HCT116 (cell line): ENCODE results near the gene SLC5A4. TPM values are rescaled to one million over a fixed set of nuclear protein-coding genes. Genes with fewer than 3 reads are reported as not detected.

Experiments used
- ATAC-seq: fragments of 200-7000 bp; cut with Tn5 transposase; 2 replicates; pipeline ENCODE4 v1.9.1; 2020; ENCODE audit warnings: mild to moderate bottlenecking, moderate library complexity
- BruUV-seq: library from RNA; stranded (reverse); fragments of 400-500 nt; replicated peaks from 2 replicates; lab custom pipeline; 2021; lab: Mats Ljungman, UMichigan
- CTCF ChIA-PET: fragments of 300-600 bp; sonication (Branson Sonifier 250); formaldehyde crosslinking; loops from one replicate; lab custom pipeline; 2021; ENCODE audit warnings: antibody characterized with exemption; lab: Charles Lee
- POLR2A ChIA-PET: fragments of 300-600, 350-600 bp; sonication (Branson Sonifier 250); formaldehyde crosslinking; loops from one replicate; lab custom pipeline; 2021; ENCODE audit warnings: antibody characterized with exemption; lab: Charles Lee
- RAD21 ChIA-PET, 2 experiments: fragments of 300-600 bp; sonication (Branson Sonifier 250); formaldehyde crosslinking; loops; one replicate each; lab custom pipeline; 2023; ENCODE audit warnings: low total read pairs in 2 of 2; ENCODE audit not compliant: uncharacterized antibody in 2 of 2, unreplicated experiment in 2 of 2, low non-redundant PET in 1 of 2; lab: Charles Lee
- DNase-seq: peaks from one replicate; pipeline ENCODE4 v3.0.0-alpha.2; 2010; ENCODE audit warnings: low read depth, low spot score
- H2AFZ ChIP-seq: fragments of 200-600 bp; shearing (Covaris generic), sonication (generic); 2 replicates; pipeline ENCODE4 v1.6.1; 2017; ENCODE audit warnings: low read depth, mixed run types, mixed read lengths, antibody characterized with exemption, low read length; ENCODE audit not compliant: poor library complexity, severe bottlenecking
- H3K27ac ChIP-seq: 2 replicates; pipeline ENCODE4 v1.5.1; 2012; ENCODE audit warnings: low read depth, low read length
- H3K27me3 ChIP-seq: fragments of 200-600 bp; sonication (generic); 2 replicates; pipeline ENCODE4 v1.6.1; 2016; ENCODE audit warnings: mixed run types, low read length, mixed read lengths; ENCODE audit not compliant: insufficient read depth
- H3K36me3 ChIP-seq, 2 experiments: fragments of 200-500 bp in 1 of 2; fragments of 200-600 bp in 1 of 2; sonication (Bioruptor generic) in 1 of 2; sonication (generic) in 1 of 2; 2 replicates each; pipeline versions ENCODE4 v1.5.1 to v1.6.1; 2014 to 2016; ENCODE audit warnings: low read length in 2 of 2, inconsistent platforms in 1 of 2, mixed read lengths in 1 of 2, mixed run types in 1 of 2; ENCODE audit not compliant: insufficient read depth in 2 of 2, control insufficient read depth in 1 of 2
- H3K4me1 ChIP-seq, 2 experiments: fragments of 200-600 bp in 1 of 2; sonication (generic) in 1 of 2; 2 replicates each; pipeline versions ENCODE4 v1.5.1 to v1.6.1; 2012 to 2017; ENCODE audit warnings: low read length in 2 of 2, inconsistent platforms in 1 of 2, mild to moderate bottlenecking in 1 of 2, mixed read lengths in 1 of 2, mixed run types in 1 of 2, moderate library complexity in 1 of 2; ENCODE audit not compliant: insufficient read depth in 2 of 2, control insufficient read depth in 1 of 2
- H3K4me2 ChIP-seq: fragments of 200-600 bp; sonication (generic); 2 replicates; pipeline ENCODE4 v1.6.1; 2017; ENCODE audit warnings: mixed run types, low read length, mixed read lengths
- H3K4me3 ChIP-seq, 2 experiments: fragments of 200-600 bp in 1 of 2; sonication (generic) in 1 of 2; replicated peaks in 1 of 2; 2 replicates each; pipeline ENCODE4 v1.5.1; 2011 to 2016; ENCODE audit warnings: low read length in 2 of 2, control low read depth in 1 of 2, low read depth in 1 of 2, mild to moderate bottlenecking in 1 of 2, mixed read lengths in 1 of 2, mixed run types in 1 of 2
- H3K79me2 ChIP-seq: fragments of 200-600 bp; sonication (generic); 2 replicates; pipeline ENCODE4 v1.6.1; 2017; ENCODE audit warnings: mild to moderate bottlenecking, mixed run types, low read length, moderate library complexity, mixed read lengths; ENCODE audit not compliant: insufficient read depth
- H3K9ac ChIP-seq: fragments of 200-600 bp; sonication (generic); 2 replicates; pipeline ENCODE4 v1.6.1; 2016; ENCODE audit warnings: low read length, mixed read lengths
- H3K9me2 ChIP-seq: fragments of 200-600 bp; sonication (generic), shearing (Covaris generic); 2 replicates; pipeline ENCODE4 v1.6.1; 2017; ENCODE audit warnings: mixed run types, mild to moderate bottlenecking, moderate library complexity; ENCODE audit not compliant: insufficient read depth
- H3K9me3 ChIP-seq, 2 experiments: fragments of 200-500 bp in 1 of 2; fragments of 200-600 bp in 1 of 2; sonication (Bioruptor generic) in 1 of 2; sonication (generic) in 1 of 2; 2 replicates each; pipeline ENCODE4 v1.6.1; 2014 to 2017; ENCODE audit warnings: low read length in 2 of 2, mixed read lengths in 2 of 2, inconsistent platforms in 1 of 2, low read depth in 1 of 2, mild to moderate bottlenecking in 1 of 2, mixed run types in 1 of 2, moderate library complexity in 1 of 2; ENCODE audit not compliant: control insufficient read depth in 1 of 2, insufficient read depth in 1 of 2
- H4K20me1 ChIP-seq: fragments of 200-600 bp; sonication (generic), shearing (Covaris generic); 2 replicates; pipeline ENCODE4 v1.6.1; 2017; ENCODE audit warnings: mixed run types, mild to moderate bottlenecking, moderate library complexity; ENCODE audit not compliant: insufficient read depth
- CEBPB ChIP-seq: IDR thresholded peaks from 2 replicates; pipeline ENCODE4 v1.6.1; 2012; ENCODE audit warnings: low read depth
- CTCF ChIP-seq, 3 experiments: fragments of 200-600 bp in 1 of 3; sonication (generic) in 1 of 3; IDR thresholded peaks in 2 of 3; conservative IDR thresholded peaks in 1 of 3; 2 replicates each; pipeline ENCODE4 v1.5.1; 2012 to 2017; ENCODE audit warnings: low read depth in 2 of 3, low read length in 2 of 3, antibody characterized with exemption in 1 of 3, borderline replicate concordance in 1 of 3, control low read depth in 1 of 3, mild to moderate bottlenecking in 1 of 3, mixed read lengths in 1 of 3, mixed run types in 1 of 3, moderate library complexity in 1 of 3; ENCODE audit not compliant: insufficient read depth in 1 of 3
- EGR1 ChIP-seq: IDR thresholded peaks from 2 replicates; pipeline ENCODE4 v1.6.1; 2012; ENCODE audit warnings: low read depth
- ELF1 ChIP-seq: IDR thresholded peaks from 2 replicates; pipeline ENCODE4 v1.6.1; 2012; ENCODE audit warnings: low read depth, borderline replicate concordance
- EZH2phosphoT487 ChIP-seq: fragments of 200-600 bp; IDR thresholded peaks from 2 replicates; pipeline ENCODE4 v1.6.1; 2018; ENCODE audit warnings: antibody characterized with exemption, borderline replicate concordance
- FOSL1 ChIP-seq: IDR thresholded peaks from 2 replicates; pipeline ENCODE4 v1.6.1; 2012; ENCODE audit warnings: low read depth
- JUND ChIP-seq: IDR thresholded peaks from 2 replicates; pipeline ENCODE4 v1.6.1; 2012
- MAX ChIP-seq: IDR thresholded peaks from 2 replicates; pipeline ENCODE4 v1.6.1; 2012
- POLR2A ChIP-seq: IDR thresholded peaks from 2 replicates; pipeline ENCODE4 v1.7.0; 2011; ENCODE audit warnings: borderline replicate concordance; ENCODE audit not compliant: insufficient read depth, insufficient read length; ENCODE audit errors: extremely low read depth
- POLR2AphosphoS5 ChIP-seq: IDR thresholded peaks from 2 replicates; pipeline ENCODE4 v1.6.1; 2011; ENCODE audit warnings: mild to moderate bottlenecking, low read depth, low read length, moderate library complexity
- RAD21 ChIP-seq: IDR thresholded peaks from 2 replicates; pipeline ENCODE4 v1.6.1; 2012; ENCODE audit warnings: low read depth, mild to moderate bottlenecking
- REST ChIP-seq: IDR thresholded peaks from 2 replicates; pipeline ENCODE4 v1.6.1; 2012; ENCODE audit warnings: low read depth
- SRF ChIP-seq: IDR thresholded peaks from 2 replicates; pipeline ENCODE4 v1.6.1; 2012; ENCODE audit warnings: low read depth
- TCF7L2 ChIP-seq: IDR thresholded peaks from 2 replicates; pipeline ENCODE4 v1.7.0; 2011; ENCODE audit warnings: borderline replicate concordance, inconsistent platforms; ENCODE audit not compliant: insufficient read depth, insufficient read length; ENCODE audit errors: extremely low read depth
- YY1 ChIP-seq: IDR thresholded peaks from 2 replicates; pipeline ENCODE4 v1.6.1; 2011; ENCODE audit warnings: low read length, low read depth, moderate library complexity, mild to moderate bottlenecking; ENCODE audit not compliant: insufficient replicate concordance; ENCODE audit errors: extremely low read depth
- ZFX ChIP-seq: fragments of 450-650 bp; IDR thresholded peaks from 2 replicates; pipeline ENCODE4 v1.6.1; 2017
- ZNF274 ChIP-seq: fragments of 200-500 bp; sonication (Bioruptor generic); IDR thresholded peaks from 2 replicates; pipeline ENCODE4 v1.6.1; 2014; ENCODE audit warnings: mild to moderate bottlenecking, low read depth, low read length, inconsistent platforms
- intact Hi-C: fragments of 100-400 bp; cut with micrococcal nuclease; formaldehyde crosslinking; loops from 2 replicates; pipeline ENCODE4 v1.10.0; 2022
- total RNA-seq: library from RNA; stranded (reverse); gene quantifications from one replicate; pipeline ENCODE4 v1.2.1, GENCODE V29; 2021; ENCODE audit not compliant: unreplicated experiment

The SLC5A4 gene
- total RNA-seq, 1 experiment from 2014 or later: 0.22 TPM

GRCh38 chr22:32236970-32237369 lies 18.2 kb downstream of the SLC5A4 start:
- no peaks in the 10 kb centered on the region for H4K20me1 ChIP-seq
- CTCF ChIA-PET: no interaction called here
- no peak overlapping the region for H2AFZ ChIP-seq
- H3K79me2 ChIP-seq: no peaks in the 10 kb centered on the region
- RAD21 ChIA-PET: no interaction called here
- no peaks in the 10 kb centered on the region for H3K9me2 ChIP-seq
- no peak overlapping the region for H3K9ac ChIP-seq
- intact Hi-C loops: no loop called here
- H3K36me3 ChIP-seq: no peaks in the 10 kb centered on the region
- peaks cover 0 to 3% of the 10 kb centered on the region in 2 experiments; a peak in 1 of 4 replicates for H3K4me1 ChIP-seq
- H3K27me3 ChIP-seq: no peaks in the 10 kb centered on the region
- no TSS peak for BruUV-seq
- no peak overlapping the region for H3K4me3 ChIP-seq
- TF ChIP-seq JUND: no peak
- TF ChIP-seq EZH2phosphoT487: no peak
- TF ChIP-seq EGR1: no peak
- TF ChIP-seq POLR2AphosphoS5: no peak
- TF ChIP-seq CTCF (IDR thresholded peaks at IDR 0.05 in 2 of 3, conservative IDR thresholded peaks at IDR 0.05 in 1 of 3; ENCODE audit: borderline replicate concordance in 1 of 3, insufficient read depth in 1 of 3, low read depth in 2 of 3, low read length in 2 of 3): no peak
- no peak for TF ChIP-seq POLR2A
- no peak overlapping the region for H3K27ac ChIP-seq
- no peaks in the 10 kb centered on the region for H3K9me3 ChIP-seq
- POLR2A ChIA-PET: no interaction called here
- no peak for DNase-seq
- no peak overlapping the region for H3K4me2 ChIP-seq
- ATAC-seq: no peak

- no TSS peak for BruUV-seq
- no peaks in the 10 kb centered on the region for H3K27me3 ChIP-seq
- no peak overlapping the region for H3K4me2 ChIP-seq
- ChIA-PET CTCF (interaction anchor here (1.1 kb wide), 1 partner anchor 33 kb away, joined by 3 read pairs; no protein-coding TSS in a partner anchor), POLR2A (no interaction called here), RAD21 (no interaction called here)
- H3K4me3 ChIP-seq: no peak overlapping the region
- no peaks in the 10 kb centered on the region for H3K4me1 ChIP-seq
- no peak overlapping the region for H3K27ac ChIP-seq
- no peak overlapping the region for H3K9ac ChIP-seq
- H2AFZ ChIP-seq: no peak overlapping the region
- H3K79me2 ChIP-seq: no peaks in the 10 kb centered on the region
- H4K20me1 ChIP-seq: no peaks in the 10 kb centered on the region
- H3K9me3 ChIP-seq: no peaks in the 10 kb centered on the region
- no peaks in the 10 kb centered on the region for H3K36me3 ChIP-seq
- no peak for DNase-seq
- intact Hi-C loops: no loop called here
- ATAC-seq: no peak
- no peaks in the 10 kb centered on the region for H3K9me2 ChIP-seq
- TF ChIP-seq MAX (no peak), POLR2AphosphoS5 (no peak), SRF (no peak), TCF7L2 (no peak), REST (no peak), ZFX (no peak), EGR1 (no peak), CEBPB (no peak), YY1 (no peak), RAD21 (no peak), ELF1 (no peak), ZNF274 (no peak), FOSL1 (no peak)
Measured at GRCh38 chr22:32233091-32233490, 22.1 kb downstream of the SLC5A4 start.
